Activated B cell treated with CpG ODN at 0.5 μM for 24 hours (primary cell): ENCODE results near the gene IFITM10. TPM values are rescaled to one million over a fixed set of nuclear protein-coding genes. Genes with fewer than 3 reads are reported as not detected.

Experiments used
- total RNA-seq: library from RNA; stranded (reverse); gene quantifications from 2 replicates; pipeline ENCODE4 v1.2.3, GENCODE V29; 2022

The IFITM10 gene
- total RNA-seq, 1 donor from 2014 or later, result not detected

Other genes starting within 250 kb of the IFITM10 start
- gene DUSP8, start 178.3 kb downstream of the IFITM10 start, total RNA-seq, result 1.3 and 1.7 TPM in 2 replicates
- gene KRTAP5-1, start 165.3 kb downstream of the IFITM10 start, total RNA-seq, result not detected in 2 replicates
- gene KRTAP5-2, start 152.3 kb downstream of the IFITM10 start, total RNA-seq, result not detected in 2 replicates
- gene KRTAP5-3, start 142.1 kb downstream of the IFITM10 start, total RNA-seq, result not detected in 2 replicates
- gene KRTAP5-4, start 128.5 kb downstream of the IFITM10 start, total RNA-seq, result not detected in 2 replicates
- gene KRTAP5-5, start 120.8 kb downstream of the IFITM10 start, total RNA-seq, result not detected in 2 replicates
- not detected in 2 replicates for gene KRTAP5-6, start 53.4 kb downstream of the IFITM10 start, total RNA-seq
- gene CTSD, start 13.3 kb upstream of the IFITM10 start, total RNA-seq, result 33.2 and 39.2 TPM in 2 replicates
- not detected in 2 replicates for gene SYT8, start 84.4 kb upstream of the IFITM10 start, total RNA-seq
- gene TNNI2, start 88.4 kb upstream of the IFITM10 start, total RNA-seq, result 1.0 and 1.5 TPM in 2 replicates
- gene LSP1, start 102.5 kb upstream of the IFITM10 start, total RNA-seq, result 301 and 303 TPM in 2 replicates
- 0.16 TPM in 1 of 2 replicates, not detected in the other for gene PRR33, start 141.3 kb upstream of the IFITM10 start, total RNA-seq
- 2.9 and 3.5 TPM in 2 replicates for gene TNNT3, start 169.1 kb upstream of the IFITM10 start, total RNA-seq
- 89.8 and 95.0 TPM in 2 replicates for gene MRPL23, start 196.7 kb upstream of the IFITM10 start, total RNA-seq
- not detected in 2 replicates for gene H19, start 247.2 kb upstream of the IFITM10 start, total RNA-seq